ENCODE data around the gene CPED1. TPM values are rescaled to one million over a fixed set of nuclear protein-coding genes. Genes with fewer than 3 reads are reported as not detected.

CPED1 gene
- total RNA-seq, 1 donor from 2014 or later = 33.8 TPM

- H3K27me3 ChIP-seq (ENCODE audit: low read depth) = no peaks in the 10 kb centered on the region
- intact Hi-C loops (cut with micrococcal nuclease) = no loop called here
- H3K36me3 ChIP-seq = no peaks in the 10 kb centered on the region
- no peak overlapping the region for H3K27ac ChIP-seq (replicated peaks)
- TF ChIP-seq, protein P1, sequence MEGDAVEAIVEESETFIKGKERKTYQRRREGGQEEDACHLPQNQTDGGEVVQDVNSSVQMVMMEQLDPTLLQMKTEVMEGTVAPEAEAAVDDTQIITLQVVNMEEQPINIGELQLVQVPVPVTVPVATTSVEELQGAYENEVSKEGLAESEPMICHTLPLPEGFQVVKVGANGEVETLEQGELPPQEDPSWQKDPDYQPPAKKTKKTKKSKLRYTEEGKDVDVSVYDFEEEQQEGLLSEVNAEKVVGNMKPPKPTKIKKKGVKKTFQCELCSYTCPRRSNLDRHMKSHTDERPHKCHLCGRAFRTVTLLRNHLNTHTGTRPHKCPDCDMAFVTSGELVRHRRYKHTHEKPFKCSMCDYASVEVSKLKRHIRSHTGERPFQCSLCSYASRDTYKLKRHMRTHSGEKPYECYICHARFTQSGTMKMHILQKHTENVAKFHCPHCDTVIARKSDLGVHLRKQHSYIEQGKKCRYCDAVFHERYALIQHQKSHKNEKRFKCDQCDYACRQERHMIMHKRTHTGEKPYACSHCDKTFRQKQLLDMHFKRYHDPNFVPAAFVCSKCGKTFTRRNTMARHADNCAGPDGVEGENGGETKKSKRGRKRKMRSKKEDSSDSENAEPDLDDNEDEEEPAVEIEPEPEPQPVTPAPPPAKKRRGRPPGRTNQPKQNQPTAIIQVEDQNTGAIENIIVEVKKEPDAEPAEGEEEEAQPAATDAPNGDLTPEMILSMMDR (IDR thresholded peaks at IDR 0.05; ENCODE audit: borderline replicate concordance) = no peak
- H3K9me3 ChIP-seq (replicated peaks) = no peaks in the 10 kb centered on the region
- H3K4me3 ChIP-seq = no peak overlapping the region
- DNase-seq = no peak
- H3K4me1 ChIP-seq = peaks cover 40% of the 10 kb centered on the region
These were observed 90.3 kb downstream of the CPED1 start for GRCh38 chr7:121078701-121079227.

GRCh38 chr7:121079425-121080169 lies 91.1 kb downstream of the CPED1 start:
- TF ChIP-seq, protein P1 (IDR thresholded peaks at IDR 0.05; ENCODE audit: borderline replicate concordance) = peak; percentile 24
- H3K27me3 ChIP-seq (ENCODE audit: low read depth) = no peaks in the 10 kb centered on the region
- H3K4me1 ChIP-seq = peaks cover 43% of the 10 kb centered on the region
- no peaks in the 10 kb centered on the region for H3K9me3 ChIP-seq (replicated peaks)
- no peak overlapping the region for H3K27ac ChIP-seq (replicated peaks)
- H3K4me3 ChIP-seq = no peak overlapping the region
- H3K36me3 ChIP-seq = no peaks in the 10 kb centered on the region
- DNase-seq = no peak
- intact Hi-C loops (cut with micrococcal nuclease) = loop anchor here (2.0 kb wide), 1 partner anchor 91 kb away; the partner anchor contains the start of gene CPED1

DNA sequence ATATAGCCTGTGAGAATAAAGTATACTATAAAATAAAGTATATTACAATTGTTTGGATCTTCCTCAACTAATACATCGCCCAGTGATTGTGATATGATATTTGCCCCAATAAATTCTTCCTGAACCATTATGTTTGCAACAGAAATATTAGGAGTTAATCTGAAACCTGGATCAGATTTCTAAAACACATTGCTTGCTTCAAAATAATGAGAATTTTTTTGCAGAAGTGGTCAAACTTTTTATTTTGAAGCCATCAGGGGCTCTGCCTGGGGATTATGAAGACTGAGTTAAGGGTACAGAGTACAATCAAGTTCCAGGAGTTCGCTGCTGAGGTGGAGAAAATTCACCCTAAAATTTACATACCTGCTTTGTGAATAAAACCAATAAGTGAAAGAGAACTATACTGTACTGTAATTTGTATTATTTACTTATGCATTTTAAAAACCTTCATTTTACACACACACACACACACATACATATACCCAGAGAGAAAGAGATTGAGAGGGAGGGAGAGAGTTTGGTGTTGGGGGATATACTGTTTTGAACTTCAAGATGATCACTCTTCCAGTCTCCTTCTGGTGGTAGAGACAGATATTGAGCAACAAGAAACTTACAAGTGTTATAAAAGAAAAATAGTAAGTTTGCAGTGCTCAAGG lies 91.9 kb downstream of the CPED1 start:
- TF ChIP-seq, protein P1 (IDR thresholded peaks at IDR 0.05; ENCODE audit: borderline replicate concordance) = no peak
- Histone ChIP-seq H3K27ac (replicated peaks) (no peak overlapping the region), H3K27me3 (ENCODE audit: low read depth) (no peaks in the 10 kb centered on the region), H3K4me1 (peaks cover 51% of the 10 kb centered on the region), H3K4me3 (no peak overlapping the region), H3K36me3 (no peaks in the 10 kb centered on the region), H3K9me3 (replicated peaks) (no peaks in the 10 kb centered on the region)
- intact Hi-C loops (cut with micrococcal nuclease) = loop anchor here (2.0 kb wide), 1 partner anchor 92 kb away; the partner anchor contains the start of gene CPED1
- DNase-seq = no peak

- Histone ChIP-seq H3K4me1 (peaks cover 57% of the 10 kb centered on the region), H3K36me3 (no peaks in the 10 kb centered on the region), H3K4me3 (no peak overlapping the region), H3K9me3 (replicated peaks) (no peaks in the 10 kb centered on the region), H3K27ac (replicated peaks) (no peak overlapping the region), H3K27me3 (ENCODE audit: low read depth) (no peaks in the 10 kb centered on the region)
- TF ChIP-seq, protein P1 (IDR thresholded peaks at IDR 0.05; ENCODE audit: borderline replicate concordance) = no peak
- DNase-seq = no peak
- intact Hi-C loops (cut with micrococcal nuclease) = loop anchor here (2.0 kb wide), 1 partner anchor 92 kb away; the partner anchor contains the start of gene CPED1
These were observed 92.4 kb downstream of the CPED1 start for GRCh38 chr7:121080913-121081326.

- no peak overlapping the region for H3K4me3 ChIP-seq
- peak overlapping the region; percentile 80 for H3K27ac ChIP-seq (replicated peaks)
- H3K9me3 ChIP-seq (replicated peaks) = no peaks in the 10 kb centered on the region
- H3K36me3 ChIP-seq = no peaks in the 10 kb centered on the region
- DNase-seq = no peak
- intact Hi-C loops (cut with micrococcal nuclease) = loop anchor here (2.0 kb wide), 1 partner anchor 93 kb away; the partner anchor contains the start of gene CPED1
- H3K27me3 ChIP-seq (ENCODE audit: low read depth) = no peaks in the 10 kb centered on the region
- H3K4me1 ChIP-seq = peaks cover 58% of the 10 kb centered on the region
- TF ChIP-seq, protein P1 (IDR thresholded peaks at IDR 0.05; ENCODE audit: borderline replicate concordance) = peak; percentile 82
These were observed 92.9 kb downstream of the CPED1 start for GRCh38 chr7:121081327-121081936.
